Hepatocyte (in vitro differentiated cells): ENCODE results near the gene BCAS3.

Experiments used
- CTCF ChIP-seq: fragments of 200-600 bp; sonication (generic); IDR thresholded peaks from 2 replicates; pipeline ENCODE4 v1.5.1; 2016; ENCODE audit warnings: antibody characterized with exemption, mild to moderate bottlenecking; ENCODE audit not compliant: poor library complexity
- EZH2 ChIP-seq: fragments of 200-600 bp; sonication (generic); IDR thresholded peaks from 2 replicates; pipeline ENCODE4 v1.6.1; 2016; ENCODE audit warnings: antibody characterized with exemption, mild to moderate bottlenecking, borderline replicate concordance
- EZH2phosphoT487 ChIP-seq: fragments of 200-600 bp; sonication (generic); IDR thresholded peaks from one replicate; pipeline ENCODE4 v1.6.1; 2018; ENCODE audit warnings: antibody characterized with exemption, mild to moderate bottlenecking, low read depth, moderate library complexity; ENCODE audit not compliant: unreplicated experiment, severe bottlenecking

- TF ChIP-seq CTCF: no peak
- no peak for TF ChIP-seq EZH2
- TF ChIP-seq EZH2phosphoT487: no peak
Observed at GRCh38 chr17:60920107-60920506, 242.5 kb downstream of the BCAS3 start.
